Effector memory CD8-positive, alpha-beta T cell (primary cell): Measurements from ENCODE around the gene NAV2.

Experiments used
- ATAC-seq: fragments of 150-1000 bp; cut with Tn5 transposase; replicated peaks from 2 replicates; pipeline ENCODE4 v1.10.0; 2021; ENCODE audit warnings: mild to moderate bottlenecking, moderate library complexity
- DNase-seq, 3 experiments: peaks; one replicate each; pipeline ENCODE4 v3.0.0; 2021
- H3K27ac Mint-ChIP-seq, 2 donors: one replicate each; pipeline ENCODE4 v1.8.0; 2022; ENCODE audit warnings: mild to moderate bottlenecking in 2 of 2, mixed read lengths in 2 of 2, moderate library complexity in 2 of 2
- H3K27me3 Mint-ChIP-seq, 2 donors: one replicate each; pipeline ENCODE4 v1.8.0; 2022; ENCODE audit warnings: mixed read lengths in 2 of 2
- H3K36me3 Mint-ChIP-seq: one replicate; pipeline ENCODE4 v1.8.0; 2022; ENCODE audit warnings: mild to moderate bottlenecking, moderate library complexity, mixed read lengths; ENCODE audit not compliant: insufficient read depth
- H3K4me1 Mint-ChIP-seq, 2 donors: one replicate each; pipeline ENCODE4 v1.8.0; 2022; ENCODE audit warnings: low read depth in 2 of 2, mixed read lengths in 2 of 2
- H3K4me3 Mint-ChIP-seq, 2 donors: one replicate each; pipeline ENCODE4 v1.8.0; 2022; ENCODE audit warnings: mild to moderate bottlenecking in 2 of 2, mixed read lengths in 2 of 2, moderate library complexity in 2 of 2
- H3K9me3 Mint-ChIP-seq, 2 donors: one replicate each; pipeline ENCODE4 v1.8.0; 2022; ENCODE audit warnings: mixed read lengths in 2 of 2

Gene NAV2

GRCh38 chr11:20047006-20047768 is 334.6 kb downstream of the NAV2 start:
- ATAC-seq (no peak), DNase-seq (no peak)
- no peak overlapping the region for H3K4me3 Mint-ChIP-seq
- peaks cover 0 to 6% of the 10 kb centered on the region in 2 donors for H3K27me3 Mint-ChIP-seq
- H3K36me3 Mint-ChIP-seq: no peaks in the 10 kb centered on the region
- no peak overlapping the region for H3K27ac Mint-ChIP-seq
- H3K9me3 Mint-ChIP-seq: no peaks in the 10 kb centered on the region
- no peaks in the 10 kb centered on the region for H3K4me1 Mint-ChIP-seq

- DNase-seq (no peak), ATAC-seq (no peak)
- H3K27me3 Mint-ChIP-seq: peaks cover 0 to 6% of the 10 kb centered on the region in 2 donors
- no peak overlapping the region for H3K4me3 Mint-ChIP-seq
- H3K9me3 Mint-ChIP-seq: no peaks in the 10 kb centered on the region
- no peaks in the 10 kb centered on the region for H3K36me3 Mint-ChIP-seq
- H3K4me1 Mint-ChIP-seq: no peaks in the 10 kb centered on the region
- H3K27ac Mint-ChIP-seq: no peak overlapping the region
Measured at GRCh38 chr11:20047769-20048154, 335.1 kb downstream of the NAV2 start.

GRCh38 chr11:20048246-20048645 is 335.6 kb downstream of the NAV2 start:
- no peaks in the 10 kb centered on the region for H3K4me1 Mint-ChIP-seq
- DNase-seq (no peak), ATAC-seq (no peak)
- H3K9me3 Mint-ChIP-seq: no peaks in the 10 kb centered on the region
- H3K27me3 Mint-ChIP-seq: peaks cover 0 to 5% of the 10 kb centered on the region in 2 donors
- H3K27ac Mint-ChIP-seq: no peak overlapping the region
- no peaks in the 10 kb centered on the region for H3K36me3 Mint-ChIP-seq
- H3K4me3 Mint-ChIP-seq: no peak overlapping the region

- H3K36me3 Mint-ChIP-seq: no peaks in the 10 kb centered on the region
- no peak overlapping the region for H3K27ac Mint-ChIP-seq
- no peaks in the 10 kb centered on the region for H3K9me3 Mint-ChIP-seq
- peaks cover 0 to under 1% of the 10 kb centered on the region in 2 donors for H3K27me3 Mint-ChIP-seq
- ATAC-seq: no peak
- DNase-seq: no peak
- no peaks in the 10 kb centered on the region for H3K4me1 Mint-ChIP-seq
- H3K4me3 Mint-ChIP-seq: no peak overlapping the region
Measured at GRCh38 chr11:20048707-20049106, 336.1 kb downstream of the NAV2 start.

- H3K4me3 Mint-ChIP-seq: no peak overlapping the region
- H3K9me3 Mint-ChIP-seq: no peaks in the 10 kb centered on the region
- no peaks in the 10 kb centered on the region for H3K27me3 Mint-ChIP-seq
- DNase-seq: no peak
- no peak overlapping the region for H3K27ac Mint-ChIP-seq
- ATAC-seq: no peak
- H3K36me3 Mint-ChIP-seq: no peaks in the 10 kb centered on the region
- H3K4me1 Mint-ChIP-seq: no peaks in the 10 kb centered on the region
Measured at GRCh38 chr11:20049231-20049630, 336.6 kb downstream of the NAV2 start.

- no peaks in the 10 kb centered on the region for H3K9me3 Mint-ChIP-seq
- DNase-seq (no peak), ATAC-seq (no peak)
- no peaks in the 10 kb centered on the region for H3K36me3 Mint-ChIP-seq
- no peak overlapping the region for H3K27ac Mint-ChIP-seq
- H3K4me1 Mint-ChIP-seq: no peaks in the 10 kb centered on the region
- no peak overlapping the region for H3K4me3 Mint-ChIP-seq
- no peaks in the 10 kb centered on the region for H3K27me3 Mint-ChIP-seq
Measured at GRCh38 chr11:20050048-20050447, 337.4 kb downstream of the NAV2 start.

- DNase-seq (no peak), ATAC-seq (no peak)
- H3K4me3 Mint-ChIP-seq: no peak overlapping the region
- H3K9me3 Mint-ChIP-seq: no peaks in the 10 kb centered on the region
- no peaks in the 10 kb centered on the region for H3K4me1 Mint-ChIP-seq
- H3K27ac Mint-ChIP-seq: no peak overlapping the region
- H3K27me3 Mint-ChIP-seq: no peaks in the 10 kb centered on the region
- H3K36me3 Mint-ChIP-seq: no peaks in the 10 kb centered on the region
Measured at GRCh38 chr11:20050551-20051333, 338.1 kb downstream of the NAV2 start.

- ATAC-seq: no peak
- H3K27ac Mint-ChIP-seq: no peak overlapping the region
- no peaks in the 10 kb centered on the region for H3K36me3 Mint-ChIP-seq
- no peaks in the 10 kb centered on the region for H3K4me1 Mint-ChIP-seq
- no peak overlapping the region for H3K4me3 Mint-ChIP-seq
- H3K9me3 Mint-ChIP-seq: no peaks in the 10 kb centered on the region
- no peaks in the 10 kb centered on the region for H3K27me3 Mint-ChIP-seq
- no peak for DNase-seq
Measured at GRCh38 chr11:20051469-20052399, 339.1 kb downstream of the NAV2 start.

GRCh38 chr11:20053572-20053971 is 340.9 kb downstream of the NAV2 start:
- no peaks in the 10 kb centered on the region for H3K9me3 Mint-ChIP-seq
- no peaks in the 10 kb centered on the region for H3K4me1 Mint-ChIP-seq
- no peak overlapping the region for H3K27ac Mint-ChIP-seq
- H3K27me3 Mint-ChIP-seq: no peaks in the 10 kb centered on the region
- no peak for ATAC-seq
- DNase-seq: no peak
- H3K36me3 Mint-ChIP-seq: no peaks in the 10 kb centered on the region
- H3K4me3 Mint-ChIP-seq: no peak overlapping the region

- ATAC-seq: no peak
- Mint-ChIP-seq H3K36me3 (no peaks in the 10 kb centered on the region), H3K4me1 (no peaks in the 10 kb centered on the region), H3K27me3 (no peaks in the 10 kb centered on the region), H3K9me3 (no peaks in the 10 kb centered on the region), H3K27ac (no peak overlapping the region), H3K4me3 (no peak overlapping the region)
- DNase-seq: no peak
Measured at GRCh38 chr11:20054584-20054983, 341.9 kb downstream of the NAV2 start.

GRCh38 chr11:20055312-20055711 is 342.7 kb downstream of the NAV2 start:
- H3K9me3 Mint-ChIP-seq: no peaks in the 10 kb centered on the region
- no peaks in the 10 kb centered on the region for H3K36me3 Mint-ChIP-seq
- H3K4me1 Mint-ChIP-seq: no peaks in the 10 kb centered on the region
- no peak for DNase-seq
- H3K27me3 Mint-ChIP-seq: no peaks in the 10 kb centered on the region
- no peak overlapping the region for H3K27ac Mint-ChIP-seq
- ATAC-seq: no peak
- H3K4me3 Mint-ChIP-seq: no peak overlapping the region

GRCh38 chr11:20056109-20056949 is 343.7 kb downstream of the NAV2 start:
- H3K36me3 Mint-ChIP-seq: no peaks in the 10 kb centered on the region
- no peak for DNase-seq
- H3K4me1 Mint-ChIP-seq: no peaks in the 10 kb centered on the region
- H3K4me3 Mint-ChIP-seq: no peak overlapping the region
- H3K9me3 Mint-ChIP-seq: no peaks in the 10 kb centered on the region
- ATAC-seq: no peak
- no peaks in the 10 kb centered on the region for H3K27me3 Mint-ChIP-seq
- H3K27ac Mint-ChIP-seq: no peak overlapping the region
